Sigmoid colon (tissue), 4 donors: ENCODE measurements around the gene C6orf132.

ENCODE experiments used
- CTCF ChIP-seq, 4 experiments: fragments of 450-650 bp in 3 of 4; fragments of 200-600 bp in 1 of 4; IDR thresholded peaks; one replicate each; pipeline ENCODE4 v1.5.1; 2016 to 2019; ENCODE audit warnings: antibody characterized with exemption in 4 of 4, mild to moderate bottlenecking in 3 of 4, moderate library complexity in 2 of 4
- EP300 ChIP-seq, 4 donors: sonication (generic); formaldehyde crosslinking; IDR thresholded peaks; one replicate each; pipeline ENCODE4 v1.6.1; 2017; ENCODE audit warnings: antibody characterized with exemption in 4 of 4
- POLR2A ChIP-seq, 2 donors: fragments of 450-650 bp; IDR thresholded peaks; one replicate each; pipeline ENCODE4 v1.6.1; 2016; ENCODE audit warnings: antibody characterized with exemption in 2 of 2, mild to moderate bottlenecking in 2 of 2, moderate library complexity in 2 of 2

DNA sequence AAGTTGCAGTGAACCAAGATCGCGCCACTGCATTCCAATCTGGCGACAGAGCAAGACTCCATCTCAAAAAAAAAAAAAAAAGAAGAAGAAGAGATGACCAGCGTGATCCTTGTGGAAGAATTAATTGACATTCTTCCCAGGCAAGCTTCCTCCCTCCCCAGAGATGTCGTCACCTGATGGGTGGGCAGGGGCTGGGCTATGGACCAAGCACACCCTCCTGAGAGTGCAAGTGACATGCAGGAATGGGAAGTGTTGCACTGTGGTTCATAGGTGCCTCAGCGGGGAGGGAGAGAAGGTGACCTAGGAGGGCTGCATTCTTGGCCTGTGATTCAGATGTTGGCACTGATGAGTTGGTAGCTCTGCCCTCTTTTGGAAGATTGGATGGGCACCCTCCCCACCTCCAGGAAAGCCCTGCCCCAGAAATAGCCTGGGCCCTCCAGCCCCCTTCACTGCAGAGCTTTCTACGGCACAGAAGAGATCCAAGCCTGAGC is 54.3 kb downstream of the C6orf132 start:
- no peak for TF ChIP-seq POLR2A (IDR thresholded peaks at IDR 0.05)
- no peak for TF ChIP-seq CTCF (IDR thresholded peaks at IDR 0.05)
- TF ChIP-seq EP300 (IDR thresholded peaks at IDR 0.05): no peak
